ENCODE measurements around the gene ZNF20. TPM values are rescaled to one million over a fixed set of nuclear protein-coding genes. Genes with fewer than 3 reads are reported as not detected.
A peak's percentile ranks its signal among the peaks of the same experiment; 100 is the strongest.

Gene ZNF20
- 1 to 10 TPM in 1 of 2 donors, under 1 TPM in 1; 0.79 to 1.4 TPM for total RNA-seq

- peak; percentile 98 for DNase-seq (ENCODE audit: low spot score)
- H3K4me3 ChIP-seq = peak within 1 kb of the TSS; percentile 77 to 94
- no peaks in the 10 kb centered on the region for H3K9me3 ChIP-seq
- peaks cover 0 to 22% of the 10 kb centered on the region in 2 donors for H3K4me1 ChIP-seq
- no peaks in the 10 kb centered on the region for H3K27me3 ChIP-seq
- TF ChIP-seq CTCF (IDR thresholded peaks at IDR 0.05) = no peak
- H3K36me3 ChIP-seq = peaks cover 12% of the 10 kb centered on the region
- H3K27ac ChIP-seq = peak within 1 kb of the TSS; percentile 82 to 85
Measured at GRCh38 chr19:12139885-12140544, at the start of gene ZNF20. Gene ZNF20, minus strand, starts transcription at chr19:12140350. Its CDS starts 168 bp downstream, at chr19:12140182.

- TF ChIP-seq CTCF (IDR thresholded peaks at IDR 0.05) = no peak
- Histone ChIP-seq H3K4me1 (no peaks in the 10 kb centered on the region), H3K9me3 (peaks cover 12 to 58% of the 10 kb centered on the region in 2 donors), H3K36me3 (peaks cover 56% of the 10 kb centered on the region), H3K4me3 (no peak overlapping the region), H3K27ac (no peak overlapping the region), H3K27me3 (no peaks in the 10 kb centered on the region)
- no peak for DNase-seq (ENCODE audit: low spot score)
Measured at GRCh38 chr19:12187625-12188024, 47.5 kb upstream of the ZNF20 start.

- H3K4me1 ChIP-seq = no peaks in the 10 kb centered on the region
- peaks cover 0 to 9% of the 10 kb centered on the region in 2 donors for H3K9me3 ChIP-seq
- no peak for DNase-seq (ENCODE audit: low spot score)
- no peak overlapping the region for H3K4me3 ChIP-seq
- no peaks in the 10 kb centered on the region for H3K27me3 ChIP-seq
- no peak overlapping the region for H3K27ac ChIP-seq
- no peaks in the 10 kb centered on the region for H3K36me3 ChIP-seq
- TF ChIP-seq CTCF (IDR thresholded peaks at IDR 0.05) = no peak
Measured at GRCh38 chr19:12180377-12180776, 40.2 kb upstream of the ZNF20 start.

GRCh38 chr19:12166626-12167025 is 26.5 kb upstream of the ZNF20 start:
- H3K36me3 ChIP-seq = no peaks in the 10 kb centered on the region
- peaks cover 0 to 42% of the 10 kb centered on the region in 2 donors for H3K4me1 ChIP-seq
- DNase-seq (ENCODE audit: low spot score) = no peak
- no peak overlapping the region for H3K4me3 ChIP-seq
- no peaks in the 10 kb centered on the region for H3K9me3 ChIP-seq
- H3K27ac ChIP-seq = no peak overlapping the region
- H3K27me3 ChIP-seq = no peaks in the 10 kb centered on the region
- no peak for TF ChIP-seq CTCF (IDR thresholded peaks at IDR 0.05)

- no peaks in the 10 kb centered on the region for H3K36me3 ChIP-seq
- peak overlapping the region; percentile 94 to 97 for H3K4me3 ChIP-seq
- no peaks in the 10 kb centered on the region for H3K9me3 ChIP-seq
- no peak for TF ChIP-seq CTCF (IDR thresholded peaks at IDR 0.05)
- H3K27ac ChIP-seq = peak overlapping the region; percentile 96
- no peaks in the 10 kb centered on the region for H3K27me3 ChIP-seq
- DNase-seq (ENCODE audit: low spot score) = no peak
- H3K4me1 ChIP-seq = peaks cover 0 to 42% of the 10 kb centered on the region in 2 donors
Measured at GRCh38 chr19:12163826-12164225, 23.7 kb upstream of the ZNF20 start.
